Measurements from ENCODE around the gene ZBTB47.

The ZBTB47 gene

DNA sequence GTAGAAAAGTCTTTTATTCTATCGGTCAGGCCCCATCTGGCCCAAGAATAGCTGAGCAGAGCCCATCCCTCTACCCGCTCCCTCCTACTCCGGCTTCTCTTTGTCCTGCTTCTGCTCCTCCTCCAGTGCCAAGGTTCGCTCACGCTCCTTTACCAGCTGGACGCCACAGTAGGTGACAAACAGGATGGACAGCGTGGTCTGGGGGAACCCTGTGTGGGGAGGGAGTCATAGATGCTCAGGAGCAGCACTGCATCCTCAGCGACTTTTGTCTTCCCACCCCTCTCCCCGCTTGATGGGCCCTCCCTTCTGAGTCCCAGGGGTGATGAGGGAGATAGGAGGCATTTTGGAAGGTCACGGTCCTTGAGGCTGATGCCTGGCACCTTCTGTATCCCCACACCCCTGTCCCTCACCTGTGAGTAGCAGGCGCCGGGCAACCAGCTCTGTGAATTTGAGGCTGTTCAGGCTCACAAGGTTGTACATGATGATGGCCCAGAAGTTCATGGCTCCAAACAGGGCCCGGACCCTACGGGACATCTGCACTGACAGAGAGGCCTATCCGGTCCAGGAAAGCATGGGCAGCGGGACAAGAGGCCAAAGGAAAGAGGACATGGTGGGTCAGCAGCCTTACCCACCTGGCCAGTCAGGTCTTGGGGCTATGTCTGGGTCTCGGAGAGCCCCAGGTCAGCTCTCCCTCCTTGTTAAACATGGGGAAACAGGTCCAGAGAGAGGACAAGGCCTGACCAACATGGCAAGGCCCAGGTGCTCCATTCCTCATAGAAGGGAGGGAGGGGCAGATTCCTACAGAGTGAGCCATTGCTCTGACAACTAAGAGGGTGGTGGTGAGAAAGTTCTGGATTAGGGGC is 39.4 kb downstream of the ZBTB47 start:
- H3K9ac ChIP-seq (ENCODE audit: insufficient read length) = no peak overlapping the region
- no peak overlapping the region for H3K4me3 ChIP-seq
- H3K36me3 ChIP-seq (ENCODE audit: insufficient read depth, low read length) = no peaks in the 10 kb centered on the region
- no peaks in the 10 kb centered on the region for H3K9me3 ChIP-seq (ENCODE audit: low read depth, low read length)
- no peak for DNase-seq (ENCODE audit: low read depth, low spot score)
- no peak overlapping the region for H3K27ac ChIP-seq
- no peak for TF ChIP-seq POLR2AphosphoS5 (IDR thresholded peaks at IDR 0.05; ENCODE audit: borderline replicate concordance, low read depth, low read length)
- no peak for TF ChIP-seq EZH2 (IDR thresholded peaks at IDR 0.05)
- TF ChIP-seq FOXP2 (optimal IDR thresholded peaks at IDR 0.05; ENCODE audit: control extremely low read depth, extremely low read length, insufficient read depth) = no peak

DNA sequence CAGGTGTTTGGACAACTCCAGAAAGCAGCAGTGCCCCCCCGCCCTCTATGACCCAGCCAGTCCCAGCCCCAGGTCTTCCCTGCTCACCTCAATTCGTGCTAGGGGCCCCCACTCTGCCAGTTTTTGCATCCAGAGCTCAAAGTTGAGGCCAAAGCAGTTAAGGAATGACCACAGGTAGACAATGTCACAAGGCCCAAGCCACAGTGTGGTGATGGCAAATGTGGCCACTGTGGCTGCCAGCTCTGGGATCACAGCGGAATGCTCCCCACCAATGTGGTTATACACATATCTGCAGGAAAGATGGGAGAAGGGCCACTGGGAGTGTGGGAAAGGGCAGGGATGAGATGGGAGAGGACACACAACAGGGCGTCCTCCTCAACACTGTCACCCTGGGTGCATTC is 40.0 kb downstream of the ZBTB47 start:
- Histone ChIP-seq H3K9ac (ENCODE audit: insufficient read length) (no peak overlapping the region), H3K4me3 (no peak overlapping the region), H3K36me3 (ENCODE audit: insufficient read depth, low read length) (no peaks in the 10 kb centered on the region), H3K27ac (no peak overlapping the region), H3K9me3 (ENCODE audit: low read depth, low read length) (no peaks in the 10 kb centered on the region)
- DNase-seq (ENCODE audit: low read depth, low spot score) = no peak
- no peak for TF ChIP-seq FOXP2 (optimal IDR thresholded peaks at IDR 0.05; ENCODE audit: control extremely low read depth, extremely low read length, insufficient read depth)
- no peak for TF ChIP-seq POLR2AphosphoS5 (IDR thresholded peaks at IDR 0.05; ENCODE audit: borderline replicate concordance, low read depth, low read length)
- TF ChIP-seq EZH2 (IDR thresholded peaks at IDR 0.05) = no peak

DNA sequence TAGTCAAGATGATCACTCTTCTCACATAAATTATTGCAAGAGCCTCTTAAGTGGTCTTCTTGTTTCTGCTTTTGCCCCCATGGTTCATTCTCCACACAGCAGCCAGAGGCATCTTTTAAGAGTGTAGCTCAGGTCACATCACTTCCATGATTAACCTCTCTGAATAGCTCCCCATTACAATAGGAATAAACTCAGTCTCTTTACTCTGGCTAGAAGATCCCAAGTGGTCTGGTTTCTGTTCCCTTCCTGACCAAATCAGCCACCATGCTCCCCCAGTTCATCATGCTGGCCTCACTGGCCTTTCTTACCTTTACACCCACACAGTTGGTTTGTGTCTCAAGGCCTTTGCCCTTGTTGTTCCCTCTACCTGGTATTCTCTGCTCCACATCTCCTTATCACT is 40.9 kb downstream of the ZBTB47 start:
- H3K9ac ChIP-seq (ENCODE audit: insufficient read length) = no peak overlapping the region
- TF ChIP-seq FOXP2 (optimal IDR thresholded peaks at IDR 0.05; ENCODE audit: control extremely low read depth, extremely low read length, insufficient read depth) = no peak
- TF ChIP-seq EZH2 (IDR thresholded peaks at IDR 0.05) = no peak
- TF ChIP-seq POLR2AphosphoS5 (IDR thresholded peaks at IDR 0.05; ENCODE audit: borderline replicate concordance, low read depth, low read length) = no peak
- no peaks in the 10 kb centered on the region for H3K36me3 ChIP-seq (ENCODE audit: insufficient read depth, low read length)
- no peak for DNase-seq (ENCODE audit: low read depth, low spot score)
- no peak overlapping the region for H3K4me3 ChIP-seq
- H3K9me3 ChIP-seq (ENCODE audit: low read depth, low read length) = no peaks in the 10 kb centered on the region
- no peak overlapping the region for H3K27ac ChIP-seq

DNA sequence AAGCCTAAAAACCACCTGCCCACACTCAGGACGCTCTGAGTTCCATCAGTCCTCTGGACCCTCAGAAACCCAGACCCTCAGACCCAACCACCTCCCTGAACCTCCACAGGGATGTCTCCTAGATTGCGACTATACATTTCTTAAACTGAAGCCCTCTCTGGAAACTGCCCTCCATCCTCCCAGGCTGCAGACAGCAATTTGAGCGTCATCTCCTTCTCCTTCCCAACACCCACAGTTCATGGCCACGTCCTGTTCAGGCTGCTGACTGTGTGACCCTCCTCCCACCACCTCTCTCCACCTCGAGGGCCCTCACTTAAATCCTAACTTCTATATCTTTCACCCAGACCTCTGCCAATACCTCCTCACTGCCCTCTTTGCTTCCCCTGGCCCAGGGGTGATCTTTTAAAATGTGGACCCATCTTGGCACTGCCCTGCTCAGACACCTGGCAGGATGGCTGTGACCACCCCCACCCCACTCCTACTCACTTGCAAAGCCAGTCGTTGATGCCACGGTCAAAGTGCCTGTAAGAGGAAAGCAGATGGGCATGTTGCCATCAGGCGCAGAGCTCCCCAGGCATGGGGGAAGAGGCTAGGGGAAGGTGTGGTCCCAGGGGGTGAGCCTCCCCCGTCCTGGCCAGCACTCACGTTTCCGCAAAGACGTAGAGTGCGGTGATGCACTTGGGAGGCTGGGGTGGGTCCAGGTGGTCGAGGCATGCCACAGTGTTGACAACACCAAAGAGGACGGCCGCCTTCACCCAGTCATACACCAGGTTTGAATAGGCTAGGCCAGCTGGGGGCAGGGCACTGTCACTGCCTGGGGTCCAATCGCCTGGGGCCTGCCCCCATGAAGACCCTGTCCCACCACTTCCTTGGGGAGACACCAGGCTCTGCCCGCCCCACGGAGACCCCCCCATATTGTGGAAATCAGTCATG is 43.1 kb downstream of the ZBTB47 start:
- DNase-seq (ENCODE audit: low read depth, low spot score) = no peak
- no peak overlapping the region for H3K4me3 ChIP-seq
- no peak overlapping the region for H3K9ac ChIP-seq (ENCODE audit: insufficient read length)
- no peak overlapping the region for H3K27ac ChIP-seq
- TF ChIP-seq EZH2 (IDR thresholded peaks at IDR 0.05) (no peak), POLR2AphosphoS5 (IDR thresholded peaks at IDR 0.05; ENCODE audit: borderline replicate concordance, low read depth, low read length) (no peak), FOXP2 (optimal IDR thresholded peaks at IDR 0.05; ENCODE audit: control extremely low read depth, extremely low read length, insufficient read depth) (no peak)
- H3K9me3 ChIP-seq (ENCODE audit: low read depth, low read length) = no peaks in the 10 kb centered on the region
- H3K36me3 ChIP-seq (ENCODE audit: insufficient read depth, low read length) = no peaks in the 10 kb centered on the region

DNA sequence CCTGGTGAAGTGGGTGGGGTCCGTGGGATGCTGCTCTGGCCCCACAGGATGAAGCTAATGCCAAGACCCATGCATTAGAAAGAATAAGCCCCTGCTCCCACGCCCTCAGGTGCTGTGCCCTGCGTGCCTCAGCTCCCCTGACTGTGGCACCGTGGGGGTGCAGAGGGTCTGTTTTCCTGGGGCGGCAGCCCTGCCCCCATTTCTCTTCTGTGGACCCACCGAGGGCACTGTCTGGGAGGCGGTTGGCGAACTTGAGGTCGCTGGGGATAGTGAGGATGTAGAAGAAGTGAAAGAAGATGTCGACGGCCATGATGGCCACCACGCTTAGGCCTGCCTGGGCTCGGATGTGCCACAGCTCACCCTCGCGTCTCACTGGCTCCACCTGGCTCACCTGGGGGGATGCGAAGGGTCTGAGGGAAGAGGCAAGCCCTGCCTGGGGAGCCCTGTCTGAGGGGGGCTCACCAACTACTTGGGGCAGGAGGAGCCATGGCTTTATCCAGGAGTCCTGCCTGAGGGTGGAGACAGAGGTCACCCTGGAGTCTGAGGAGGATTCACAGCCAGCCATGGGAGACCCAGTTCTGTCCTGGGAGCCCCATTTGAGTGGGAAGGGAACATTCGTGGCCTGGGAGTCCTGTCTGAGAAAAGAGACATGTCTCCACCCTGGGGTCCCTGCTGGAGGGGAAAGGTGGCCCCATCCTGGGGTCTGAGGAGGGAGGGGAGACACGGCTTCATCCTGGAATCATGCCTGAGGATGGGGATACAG is 44.0 kb downstream of the ZBTB47 start:
- Histone ChIP-seq H3K27ac (no peak overlapping the region), H3K4me3 (no peak overlapping the region), H3K36me3 (ENCODE audit: insufficient read depth, low read length) (no peaks in the 10 kb centered on the region), H3K9ac (ENCODE audit: insufficient read length) (no peak overlapping the region), H3K9me3 (ENCODE audit: low read depth, low read length) (no peaks in the 10 kb centered on the region)
- no peak for DNase-seq (ENCODE audit: low read depth, low spot score)
- TF ChIP-seq FOXP2 (optimal IDR thresholded peaks at IDR 0.05; ENCODE audit: control extremely low read depth, extremely low read length, insufficient read depth) (no peak), POLR2AphosphoS5 (IDR thresholded peaks at IDR 0.05; ENCODE audit: borderline replicate concordance, low read depth, low read length) (no peak), EZH2 (IDR thresholded peaks at IDR 0.05) (no peak)

DNA sequence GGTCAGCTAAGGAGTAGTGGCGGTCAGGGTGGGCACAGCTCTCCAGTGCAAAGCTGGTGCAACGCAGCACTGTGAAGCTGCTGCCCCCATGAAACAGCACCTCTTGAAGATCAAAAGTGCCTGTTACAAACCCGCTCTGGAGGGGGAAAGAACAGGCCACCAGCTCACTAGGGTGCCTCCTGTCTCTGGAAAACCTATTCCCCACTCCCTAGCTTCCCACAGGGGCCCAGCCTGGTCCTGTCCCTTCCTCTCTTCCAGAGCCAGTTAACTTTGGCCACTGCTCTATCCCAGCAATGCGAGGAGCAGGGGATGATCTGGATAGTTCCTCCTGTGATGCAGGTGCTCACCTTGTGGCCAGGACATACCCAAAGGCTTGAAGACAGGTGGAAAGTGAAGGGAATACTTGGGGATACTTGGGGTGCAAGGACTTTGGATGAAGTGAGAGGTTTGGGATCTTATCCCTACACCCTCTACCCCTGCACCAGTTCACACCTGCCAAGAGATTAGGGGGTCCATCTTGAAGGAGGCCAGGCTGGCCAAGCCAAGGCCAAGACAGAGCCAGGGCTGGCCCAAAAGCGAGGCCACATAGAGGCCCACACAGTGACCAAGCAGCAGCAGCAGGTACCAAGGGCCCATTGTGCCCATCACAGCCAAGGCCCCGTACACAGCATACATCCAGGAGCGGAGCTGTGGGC is 44.9 kb downstream of the ZBTB47 start:
- no peak overlapping the region for H3K4me3 ChIP-seq
- no peak overlapping the region for H3K9ac ChIP-seq (ENCODE audit: insufficient read length)
- no peak for TF ChIP-seq POLR2AphosphoS5 (IDR thresholded peaks at IDR 0.05; ENCODE audit: borderline replicate concordance, low read depth, low read length)
- no peak for TF ChIP-seq FOXP2 (optimal IDR thresholded peaks at IDR 0.05; ENCODE audit: control extremely low read depth, extremely low read length, insufficient read depth)
- TF ChIP-seq EZH2 (IDR thresholded peaks at IDR 0.05) = no peak
- DNase-seq (ENCODE audit: low read depth, low spot score) = no peak
- no peaks in the 10 kb centered on the region for H3K36me3 ChIP-seq (ENCODE audit: insufficient read depth, low read length)
- no peak overlapping the region for H3K27ac ChIP-seq
- H3K9me3 ChIP-seq (ENCODE audit: low read depth, low read length) = no peaks in the 10 kb centered on the region

DNA sequence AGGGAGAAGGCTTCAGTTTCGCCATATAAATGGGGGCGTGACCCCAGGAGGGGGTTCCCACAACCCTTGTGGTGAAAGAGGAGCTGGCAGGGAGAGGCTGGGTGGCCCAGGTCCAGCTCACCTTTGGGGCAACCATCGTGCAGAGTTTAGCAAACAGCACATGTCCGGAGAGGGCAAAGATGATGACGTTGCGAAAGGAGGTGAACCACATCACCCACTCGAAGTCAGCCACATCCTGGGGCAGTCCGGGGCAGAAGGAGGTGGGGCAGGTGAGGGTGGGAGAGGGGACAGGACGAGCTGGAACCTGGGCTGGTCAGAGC is 45.4 kb downstream of the ZBTB47 start:
- Histone ChIP-seq H3K27ac (no peak overlapping the region), H3K36me3 (ENCODE audit: insufficient read depth, low read length) (no peaks in the 10 kb centered on the region), H3K4me3 (no peak overlapping the region), H3K9ac (ENCODE audit: insufficient read length) (no peak overlapping the region), H3K9me3 (ENCODE audit: low read depth, low read length) (no peaks in the 10 kb centered on the region)
- TF ChIP-seq FOXP2 (optimal IDR thresholded peaks at IDR 0.05; ENCODE audit: control extremely low read depth, extremely low read length, insufficient read depth) (no peak), EZH2 (IDR thresholded peaks at IDR 0.05) (no peak), POLR2AphosphoS5 (IDR thresholded peaks at IDR 0.05; ENCODE audit: borderline replicate concordance, low read depth, low read length) (no peak)
- no peak for DNase-seq (ENCODE audit: low read depth, low spot score)

Data from SK-N-MC (cell line).